ENCODE data around the gene RIMBP2.

GRCh38 chr12:130545475-130545874 lies 170.6 kb downstream of the RIMBP2 start:
- no peak for TF ChIP-seq POLR2A (IDR thresholded peaks at IDR 0.05)
- TF ChIP-seq CTCF (IDR thresholded peaks at IDR 0.05) = no peak
